Muscle of leg (tissue), 11 donors: ENCODE measurements around the gene CCDC88B. TPM values are rescaled to one million over a fixed set of nuclear protein-coding genes. Genes with fewer than 3 reads are reported as not detected.

Source experiments
- DNase-seq: peaks from one replicate; pipeline ENCODE4 v3.0.0; 2013
- H3K27ac ChIP-seq: one replicate; pipeline ENCODE4 v1.5.1; 2013; ENCODE audit warnings: mild to moderate bottlenecking, low read length, control low read depth
- H3K27me3 ChIP-seq: one replicate; pipeline ENCODE4 v1.6.1; 2013; ENCODE audit warnings: low read length; ENCODE audit not compliant: control insufficient read depth, insufficient read depth
- H3K36me3 ChIP-seq: one replicate; pipeline ENCODE4 v1.6.1; 2013; ENCODE audit warnings: low read length; ENCODE audit not compliant: control insufficient read depth, insufficient read depth
- H3K4me1 ChIP-seq: one replicate; pipeline ENCODE4 v1.6.1; 2013; ENCODE audit warnings: low read length; ENCODE audit not compliant: control insufficient read depth, insufficient read depth
- H3K4me3 ChIP-seq: one replicate; pipeline ENCODE4 v1.5.1; 2013; ENCODE audit warnings: low read length, control low read depth
- H3K9me3 ChIP-seq: replicated peaks from 2 replicates; pipeline ENCODE4 v1.6.1; 2013; ENCODE audit warnings: low read depth, low read length; ENCODE audit not compliant: control insufficient read depth
- WGBS: methylation state at CpG from one replicate; pipeline ENCODE4 v1.1.5; 2013; ENCODE audit warnings: missing lambda C conversion rate; ENCODE audit not compliant: insufficient coverage; 5-methylcytosine and 5-hydroxymethylcytosine counted together
- polyA plus RNA-seq, 8 donors: library from polyadenylated mRNA; unstranded; fragments of 120-200 nt; gene quantifications; one replicate each; pipeline versions ENCODE4 v1.2.1 to v1.2.3, GENCODE V29; 2013; ENCODE audit warnings: inconsistent platforms in 1 of 8, low replicate concordance in 1 of 8; ENCODE audit not compliant: insufficient read length in 8 of 8, insufficient read depth in 1 of 8
- total RNA-seq: library from RNA; stranded (reverse); fragments of 120-200 nt; gene quantifications from one replicate; pipeline ENCODE4 v1.2.4, GENCODE V29; 2013

Gene CCDC88B
- total and polyA plus RNA-seq, 9 donors = 2.8 to 5.6 (median 4.4) TPM

- Histone ChIP-seq H3K9me3 (no peaks in the 10 kb centered on the region), H3K27ac (no peak overlapping the region), H3K4me3 (no peak overlapping the region), H3K4me1 (peaks cover 2% of the 10 kb centered on the region), H3K27me3 (no peaks in the 10 kb centered on the region), H3K36me3 (peaks cover 13% of the 10 kb centered on the region)
- no peak for DNase-seq
- WGBS = 60% methylated on average over 1 of the region's 5 CpGs
Measured at GRCh38 chr11:64373598-64373974, 33.6 kb downstream of the CCDC88B start.

GRCh38 chr11:64376071-64376470, 36.1 kb downstream of the CCDC88B start:
- WGBS = 82% methylated on average over 7 of the region's 7 CpGs
- H3K27me3 ChIP-seq = no peaks in the 10 kb centered on the region
- no peak for DNase-seq
- no peak overlapping the region for H3K27ac ChIP-seq
- no peaks in the 10 kb centered on the region for H3K9me3 ChIP-seq
- no peak overlapping the region for H3K4me3 ChIP-seq
- peaks cover 4% of the 10 kb centered on the region for H3K4me1 ChIP-seq
- H3K36me3 ChIP-seq = peaks cover 2% of the 10 kb centered on the region

- WGBS = 31% methylated on average over 6 of the region's 14 CpGs
- Histone ChIP-seq H3K4me1 (peaks cover 4% of the 10 kb centered on the region), H3K4me3 (no peak overlapping the region), H3K27ac (no peak overlapping the region), H3K9me3 (no peaks in the 10 kb centered on the region), H3K36me3 (no peaks in the 10 kb centered on the region), H3K27me3 (peaks cover 2% of the 10 kb centered on the region)
- peak; percentile 73 for DNase-seq
Measured at GRCh38 chr11:64378335-64378880, 38.4 kb downstream of the CCDC88B start.

- Histone ChIP-seq H3K9me3 (no peaks in the 10 kb centered on the region), H3K4me3 (no peak overlapping the region), H3K27ac (no peak overlapping the region), H3K4me1 (peaks cover 4% of the 10 kb centered on the region), H3K36me3 (no peaks in the 10 kb centered on the region), H3K27me3 (peaks cover 5% of the 10 kb centered on the region)
- 81% methylated on average over 11 of the region's 15 CpGs for WGBS
- no peak for DNase-seq
Measured at GRCh38 chr11:64379160-64379559, 39.2 kb downstream of the CCDC88B start.

GRCh38 chr11:64379817-64380709, 40.1 kb downstream of the CCDC88B start:
- H3K4me1 ChIP-seq = peaks cover 4% of the 10 kb centered on the region
- 62% methylated on average over 31 of the region's 35 CpGs for WGBS
- peaks cover 6% of the 10 kb centered on the region for H3K27me3 ChIP-seq
- no peaks in the 10 kb centered on the region for H3K9me3 ChIP-seq
- no peak overlapping the region for H3K27ac ChIP-seq
- DNase-seq = no peak
- no peaks in the 10 kb centered on the region for H3K36me3 ChIP-seq
- H3K4me3 ChIP-seq = no peak overlapping the region

- 68% methylated on average over 2 of the region's 6 CpGs for whole genome bisulfite sequencing
- Histone ChIP-seq H3K27ac (no peak overlapping the region), H3K4me1 (peaks cover 4% of the 10 kb centered on the region), H3K9me3 (no peaks in the 10 kb centered on the region), H3K27me3 (peaks cover 6% of the 10 kb centered on the region), H3K36me3 (no peaks in the 10 kb centered on the region), H3K4me3 (no peak overlapping the region)
- no peak for DNase-seq
Measured at GRCh38 chr11:64381350-64381749, 41.3 kb downstream of the CCDC88B start.

- 73% methylated on average over 3 of the region's 6 CpGs for WGBS
Measured at GRCh38 chr11:64382047-64382446, 42.0 kb downstream of the CCDC88B start.

GRCh38 chr11:64382586-64382985, 42.6 kb downstream of the CCDC88B start:
- Histone ChIP-seq H3K27me3 (peaks cover 6% of the 10 kb centered on the region), H3K36me3 (no peaks in the 10 kb centered on the region), H3K9me3 (no peaks in the 10 kb centered on the region), H3K4me3 (no peak overlapping the region), H3K4me1 (peaks cover 4% of the 10 kb centered on the region), H3K27ac (no peak overlapping the region)
- WGBS = 76% methylated on average over 8 of the region's 8 CpGs
- no peak for DNase-seq

More at GRCh38 chr11:64382047-64382446, 42.0 kb downstream of the CCDC88B start:
- Histone ChIP-seq H3K4me3 (no peak overlapping the region), H3K27me3 (peaks cover 6% of the 10 kb centered on the region), H3K9me3 (no peaks in the 10 kb centered on the region), H3K36me3 (no peaks in the 10 kb centered on the region), H3K27ac (no peak overlapping the region), H3K4me1 (peaks cover 4% of the 10 kb centered on the region)
- DNase-seq = no peak

GRCh38 chr11:64383580-64383979, 43.6 kb downstream of the CCDC88B start:
- Histone ChIP-seq H3K4me3 (no peak overlapping the region), H3K9me3 (no peaks in the 10 kb centered on the region), H3K27me3 (peaks cover 9% of the 10 kb centered on the region), H3K36me3 (no peaks in the 10 kb centered on the region), H3K27ac (no peak overlapping the region), H3K4me1 (peaks cover 2% of the 10 kb centered on the region)
- no peak for DNase-seq
- WGBS = 100% methylated on average over 1 of the region's 2 CpGs

- H3K27me3 ChIP-seq = peaks cover 10% of the 10 kb centered on the region
- WGBS = 73% methylated on average over 16 of the region's 17 CpGs
- no peak for DNase-seq
- no peaks in the 10 kb centered on the region for H3K9me3 ChIP-seq
- H3K36me3 ChIP-seq = no peaks in the 10 kb centered on the region
- no peak overlapping the region for H3K4me3 ChIP-seq
- no peaks in the 10 kb centered on the region for H3K4me1 ChIP-seq
- H3K27ac ChIP-seq = no peak overlapping the region
Measured at GRCh38 chr11:64384028-64384737, 44.2 kb downstream of the CCDC88B start.
